ENCODE data around the gene CUX1.

The CUX1 gene

DNA sequence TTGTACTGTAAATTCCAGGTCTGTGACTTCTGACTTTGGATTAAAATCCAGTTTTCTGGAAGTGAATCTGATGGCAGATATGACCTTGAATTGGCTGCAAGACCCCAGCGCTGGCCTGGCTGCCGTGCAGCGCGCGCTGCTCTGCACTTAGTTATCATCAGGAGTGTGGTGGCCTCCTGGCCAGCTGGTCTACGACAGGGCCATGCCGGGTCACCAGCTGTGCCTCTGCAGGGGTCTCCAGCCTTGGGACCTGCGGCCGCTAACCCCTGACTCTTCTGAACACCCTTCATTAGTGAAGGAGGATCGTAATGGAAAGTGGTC lies 278.5 kb downstream of the CUX1 start:
- TF ChIP-seq, protein P1, sequence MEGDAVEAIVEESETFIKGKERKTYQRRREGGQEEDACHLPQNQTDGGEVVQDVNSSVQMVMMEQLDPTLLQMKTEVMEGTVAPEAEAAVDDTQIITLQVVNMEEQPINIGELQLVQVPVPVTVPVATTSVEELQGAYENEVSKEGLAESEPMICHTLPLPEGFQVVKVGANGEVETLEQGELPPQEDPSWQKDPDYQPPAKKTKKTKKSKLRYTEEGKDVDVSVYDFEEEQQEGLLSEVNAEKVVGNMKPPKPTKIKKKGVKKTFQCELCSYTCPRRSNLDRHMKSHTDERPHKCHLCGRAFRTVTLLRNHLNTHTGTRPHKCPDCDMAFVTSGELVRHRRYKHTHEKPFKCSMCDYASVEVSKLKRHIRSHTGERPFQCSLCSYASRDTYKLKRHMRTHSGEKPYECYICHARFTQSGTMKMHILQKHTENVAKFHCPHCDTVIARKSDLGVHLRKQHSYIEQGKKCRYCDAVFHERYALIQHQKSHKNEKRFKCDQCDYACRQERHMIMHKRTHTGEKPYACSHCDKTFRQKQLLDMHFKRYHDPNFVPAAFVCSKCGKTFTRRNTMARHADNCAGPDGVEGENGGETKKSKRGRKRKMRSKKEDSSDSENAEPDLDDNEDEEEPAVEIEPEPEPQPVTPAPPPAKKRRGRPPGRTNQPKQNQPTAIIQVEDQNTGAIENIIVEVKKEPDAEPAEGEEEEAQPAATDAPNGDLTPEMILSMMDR (conservative IDR thresholded peaks at IDR 0.05), result no peak
- H3K27ac ChIP-seq, result no peak overlapping the region

DNA sequence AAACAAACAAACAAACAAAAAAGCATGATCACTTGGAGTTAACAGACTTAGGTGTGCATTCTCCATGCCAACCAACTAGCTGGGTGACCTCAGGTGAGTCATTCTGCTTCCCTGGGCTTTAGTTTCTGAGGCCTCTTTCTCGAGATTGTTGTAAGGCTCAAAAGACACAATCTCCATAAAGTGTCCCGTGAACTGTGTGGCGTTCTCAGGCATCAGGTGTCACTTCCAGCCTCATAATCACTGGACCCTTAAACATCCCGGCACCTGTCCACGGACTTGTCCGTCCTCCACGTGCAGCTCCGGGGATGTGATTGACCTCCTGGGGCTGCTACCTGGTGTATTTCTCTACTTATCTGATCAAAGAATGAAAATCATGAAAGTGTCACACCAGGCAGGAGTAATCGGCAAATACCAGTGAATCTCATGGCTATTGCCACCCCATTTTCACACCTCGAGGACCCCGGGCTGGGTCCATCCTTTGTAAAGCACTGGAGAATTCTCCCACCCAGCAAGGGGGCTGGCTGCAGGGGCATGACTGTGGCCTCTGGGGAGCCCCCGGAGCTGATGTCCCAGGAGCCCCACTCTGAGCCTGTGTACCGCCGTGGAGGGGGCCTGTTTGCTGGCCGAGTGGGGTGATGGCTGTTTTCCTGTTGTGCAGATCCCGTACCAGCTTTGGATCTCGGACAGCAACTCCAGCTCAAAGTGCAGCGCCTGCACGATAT lies 279.4 kb downstream of the CUX1 start:
- TF ChIP-seq, protein P1 (conservative IDR thresholded peaks at IDR 0.05), result no peak
- H3K27ac ChIP-seq, result no peak overlapping the region

DNA sequence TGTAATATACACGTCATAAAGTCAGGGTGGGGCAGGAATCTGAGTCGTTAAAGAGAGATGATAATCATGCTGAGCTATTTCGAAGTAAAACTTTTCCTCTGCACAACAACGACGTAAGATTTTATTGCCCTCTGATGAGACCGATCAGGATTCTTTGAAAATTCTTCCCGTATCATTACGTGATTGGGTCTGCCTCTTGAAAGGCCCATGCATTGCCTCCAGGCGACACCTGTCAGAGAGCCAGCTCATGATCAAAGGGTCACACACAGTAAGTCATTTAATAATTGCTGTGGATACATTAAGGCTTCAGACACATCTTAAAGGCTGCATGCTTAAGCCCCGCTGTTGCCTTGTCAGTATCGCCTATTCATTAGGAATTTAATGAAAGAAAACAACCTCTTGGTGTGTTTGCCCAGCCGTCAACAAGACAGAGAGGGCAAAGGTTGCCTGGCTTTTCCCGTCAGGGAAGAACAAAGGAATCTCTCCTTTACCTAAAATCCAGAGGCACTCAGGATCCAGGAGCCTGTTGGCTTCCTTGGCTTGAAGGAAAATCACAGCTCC lies 280.3 kb downstream of the CUX1 start:
- TF ChIP-seq, protein P1 (conservative IDR thresholded peaks at IDR 0.05), result no peak
- H3K27ac ChIP-seq, result no peak overlapping the region

DNA sequence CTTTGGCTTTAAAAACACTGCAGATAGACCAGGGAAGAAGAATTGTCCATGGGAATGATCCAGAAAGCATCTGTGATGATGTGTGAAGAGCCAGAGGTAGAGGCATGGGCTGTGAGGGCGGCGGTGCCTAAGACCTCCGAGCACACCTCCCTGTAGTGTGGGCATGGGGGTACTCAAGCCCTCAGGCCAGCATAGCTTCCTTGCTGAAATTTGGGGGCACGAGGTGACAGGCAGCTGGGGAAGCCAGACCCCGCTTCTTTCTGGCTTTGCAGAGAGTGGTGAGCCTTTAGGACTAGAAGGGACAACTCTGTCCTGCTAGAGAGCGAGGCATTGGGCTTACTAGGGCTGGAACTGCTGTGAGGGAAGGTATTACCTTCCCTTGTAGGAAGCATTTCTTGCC lies 281.6 kb downstream of the CUX1 start:
- H3K27ac ChIP-seq, result no peak overlapping the region
- TF ChIP-seq, protein P1 (conservative IDR thresholded peaks at IDR 0.05), result no peak

DNA sequence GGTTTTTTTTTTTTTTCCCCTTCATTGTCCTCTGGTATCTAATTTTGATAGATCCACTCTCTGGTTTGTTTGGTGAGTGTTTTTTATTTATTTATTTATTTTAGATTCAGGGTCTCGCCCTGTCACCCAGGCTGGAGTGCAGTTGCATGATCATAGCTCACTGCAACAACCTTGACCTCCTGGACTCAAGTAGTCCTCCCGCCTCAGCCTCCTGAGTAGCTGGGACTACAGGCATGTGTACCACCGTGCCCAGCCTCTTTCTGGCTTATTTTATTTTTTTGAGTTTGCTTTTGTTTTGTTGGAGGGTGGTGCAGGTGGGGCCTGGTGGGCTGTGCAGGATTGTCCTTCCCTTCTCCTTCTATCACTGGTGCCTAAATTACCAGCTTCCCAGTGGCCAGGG lies 282.0 kb downstream of the CUX1 start:
- TF ChIP-seq, protein P1 (conservative IDR thresholded peaks at IDR 0.05), result no peak
- H3K27ac ChIP-seq, result no peak overlapping the region

DNA sequence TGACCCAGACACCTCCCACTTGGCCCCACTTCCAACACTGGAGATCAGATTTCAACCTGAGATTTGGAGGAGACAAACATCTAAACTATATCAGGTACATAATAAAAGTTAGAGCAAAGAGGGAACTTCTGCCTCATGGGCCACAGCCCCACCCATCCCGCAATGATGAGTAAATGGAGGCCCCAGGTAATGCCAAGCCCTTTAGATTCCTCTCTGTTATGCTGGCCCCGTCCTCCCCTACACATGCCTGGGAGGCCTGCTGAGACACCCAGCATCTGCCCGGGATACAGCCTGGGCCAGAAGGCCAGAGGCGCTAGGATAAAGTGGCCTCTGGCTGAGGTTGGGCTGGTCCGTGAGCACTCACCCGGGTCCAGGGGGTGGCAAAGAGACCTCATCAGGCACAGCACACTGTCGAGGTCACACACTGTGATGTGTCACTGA lies 283.7 kb downstream of the CUX1 start:
- H3K27ac ChIP-seq, result no peak overlapping the region

DNA sequence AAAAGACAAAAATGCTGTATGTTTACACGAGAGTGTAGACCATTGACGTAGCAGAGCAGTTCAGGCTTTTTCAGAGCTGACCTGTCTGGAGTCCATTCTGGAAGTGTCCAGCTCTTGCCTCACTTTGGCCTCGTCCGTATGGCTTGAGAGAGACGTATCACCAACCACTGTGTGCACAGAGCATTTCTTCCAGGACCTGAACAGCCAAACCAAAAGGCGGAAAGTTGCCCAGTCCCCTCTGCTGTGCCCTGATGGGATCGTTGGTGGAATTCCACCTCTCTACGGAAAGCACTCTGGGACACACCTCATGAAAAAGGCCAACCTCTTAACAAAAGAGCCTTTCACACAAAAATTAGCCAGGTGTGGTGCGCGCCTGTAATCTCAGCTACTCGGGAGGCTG lies 284.5 kb downstream of the CUX1 start:
- TF ChIP-seq, protein P1 (conservative IDR thresholded peaks at IDR 0.05), result no peak
- no peak overlapping the region for H3K27ac ChIP-seq

More for the DNA sequence above, 283.7 kb downstream of the CUX1 start:
- TF ChIP-seq, protein P1 (conservative IDR thresholded peaks at IDR 0.05), result no peak

All from VCaP (cell line).